ENCODE results near the gene FOXO1. TPM values are rescaled to one million over a fixed set of nuclear protein-coding genes. Genes with fewer than 3 reads are reported as not detected.

The FOXO1 gene
- total RNA-seq, 2 experiments from 2014 or later, result 29.2 to 42.1 TPM

DNA sequence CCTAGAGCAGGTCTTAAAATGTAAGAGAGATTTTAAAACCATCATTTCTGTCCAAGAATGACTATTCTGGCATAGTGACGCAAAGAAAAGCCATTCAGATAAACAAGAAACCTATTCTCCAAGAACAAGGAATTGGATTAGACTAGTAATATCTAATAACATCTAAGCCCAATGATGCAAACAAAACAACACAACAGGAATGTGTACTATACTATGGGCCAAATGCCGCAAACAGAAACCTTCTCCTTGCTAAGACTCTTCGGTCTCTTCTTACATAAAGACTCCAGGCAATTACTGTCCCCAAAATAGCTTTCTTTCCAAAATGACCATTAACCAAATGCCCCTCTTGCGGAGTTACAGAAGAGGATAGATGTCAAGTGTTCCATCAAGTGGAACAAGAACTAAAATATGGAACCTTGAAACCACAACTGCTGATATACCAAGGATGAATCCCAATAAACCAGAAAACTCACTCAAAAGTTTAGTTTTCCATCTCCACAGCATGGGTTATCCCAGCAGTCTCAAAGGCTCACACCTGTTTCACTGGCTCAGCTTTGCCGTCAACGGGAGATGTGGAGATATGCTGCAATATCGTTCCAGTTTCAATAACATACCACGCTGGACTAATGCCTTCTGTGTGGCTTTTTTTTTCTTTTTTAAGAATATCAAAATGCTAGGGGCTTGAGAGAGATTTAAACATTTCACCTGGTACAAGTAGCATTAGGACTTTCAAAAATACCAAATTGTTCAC lies 76.2 kb downstream of the FOXO1 start:
- POLR2A ChIA-PET, result interaction anchor here (0.7 to 1.8 kb wide), 14 partner anchors 8 to 177 kb away, joined by 3 to 8 read pairs (median 4); no protein-coding TSS in a partner anchor
- Histone ChIP-seq H3K27ac (ENCODE audit: low read depth, low read length, poor library complexity, severe bottlenecking) (peak overlapping the region; percentile 92), H3K9me2 (ENCODE audit: insufficient read depth, low read length) (no peaks in the 10 kb centered on the region), H3K4me2 (ENCODE audit: low read length) (peak overlapping the region; percentile 98), H3K9me3 (ENCODE audit: low read length) (no peaks in the 10 kb centered on the region), H4K20me1 (ENCODE audit: insufficient read depth, low read length) (peaks cover 26% of the 10 kb centered on the region; the same call in 1 of the 2 replicates), H3K36me3 (ENCODE audit: insufficient read depth, low read length) (peaks cover 8% of the 10 kb centered on the region; the same call in 1 of the 2 replicates), H3K4me1 (ENCODE audit: insufficient read depth, low read length, poor library complexity, severe bottlenecking) (peaks cover 98% of the 10 kb centered on the region), H3K79me2 (ENCODE audit: insufficient read depth, low read depth, low read length) (peaks cover 97% of the 10 kb centered on the region), H2AFZ (ENCODE audit: low read length) (no peak overlapping the region), H3K4me3 (ENCODE audit: low read depth, low read length, poor library complexity, severe bottlenecking) (peak overlapping the region; percentile 63)
- no peak for DNase-seq (ENCODE audit: low spot score)
- TF ChIP-seq EZH2phosphoT487 (IDR thresholded peaks at IDR 0.05; ENCODE audit: borderline replicate concordance, low read depth, low read length), result no peak
- TF ChIP-seq, protein P1, sequence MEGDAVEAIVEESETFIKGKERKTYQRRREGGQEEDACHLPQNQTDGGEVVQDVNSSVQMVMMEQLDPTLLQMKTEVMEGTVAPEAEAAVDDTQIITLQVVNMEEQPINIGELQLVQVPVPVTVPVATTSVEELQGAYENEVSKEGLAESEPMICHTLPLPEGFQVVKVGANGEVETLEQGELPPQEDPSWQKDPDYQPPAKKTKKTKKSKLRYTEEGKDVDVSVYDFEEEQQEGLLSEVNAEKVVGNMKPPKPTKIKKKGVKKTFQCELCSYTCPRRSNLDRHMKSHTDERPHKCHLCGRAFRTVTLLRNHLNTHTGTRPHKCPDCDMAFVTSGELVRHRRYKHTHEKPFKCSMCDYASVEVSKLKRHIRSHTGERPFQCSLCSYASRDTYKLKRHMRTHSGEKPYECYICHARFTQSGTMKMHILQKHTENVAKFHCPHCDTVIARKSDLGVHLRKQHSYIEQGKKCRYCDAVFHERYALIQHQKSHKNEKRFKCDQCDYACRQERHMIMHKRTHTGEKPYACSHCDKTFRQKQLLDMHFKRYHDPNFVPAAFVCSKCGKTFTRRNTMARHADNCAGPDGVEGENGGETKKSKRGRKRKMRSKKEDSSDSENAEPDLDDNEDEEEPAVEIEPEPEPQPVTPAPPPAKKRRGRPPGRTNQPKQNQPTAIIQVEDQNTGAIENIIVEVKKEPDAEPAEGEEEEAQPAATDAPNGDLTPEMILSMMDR (conservative IDR thresholded peaks at IDR 0.05; ENCODE audit: low read length), result no peak
- CTCF ChIA-PET (ENCODE audit: unreplicated experiment), result interaction anchor here (0.6 to 1.0 kb wide), 2 partner anchors 9 to 91 kb away, joined by 3 to 6 read pairs; no protein-coding TSS in a partner anchor
- no TSS peak for BruUV-seq (replicated peaks)
- intact Hi-C loops (cut with micrococcal nuclease; ENCODE audit: unreplicated experiment), result no loop called here

- Histone ChIP-seq H3K36me3 (ENCODE audit: insufficient read depth, low read length) (peaks cover 16% of the 10 kb centered on the region), H3K9me3 (ENCODE audit: low read length) (no peaks in the 10 kb centered on the region), H3K9me2 (ENCODE audit: insufficient read depth, low read length) (no peaks in the 10 kb centered on the region), H2AFZ (ENCODE audit: low read length) (no peak overlapping the region), H3K4me2 (ENCODE audit: low read length) (peak overlapping the region; percentile 98), H3K4me1 (ENCODE audit: insufficient read depth, low read length, poor library complexity, severe bottlenecking) (peaks cover 97% of the 10 kb centered on the region), H3K79me2 (ENCODE audit: insufficient read depth, low read depth, low read length) (peaks cover 97% of the 10 kb centered on the region), H3K27ac (ENCODE audit: low read depth, low read length, poor library complexity, severe bottlenecking) (peak overlapping the region; percentile 92), H3K4me3 (ENCODE audit: low read depth, low read length, poor library complexity, severe bottlenecking) (peak overlapping the region; percentile 63), H4K20me1 (ENCODE audit: insufficient read depth, low read length) (peaks cover 22% of the 10 kb centered on the region; the same call in 1 of the 2 replicates)
- TSS peak; percentile 19 for BruUV-seq (replicated peaks)
- peak; percentile 97 for DNase-seq (ENCODE audit: low spot score)
- CTCF ChIA-PET (ENCODE audit: unreplicated experiment), result no interaction called here
- TF ChIP-seq, protein P1 (conservative IDR thresholded peaks at IDR 0.05; ENCODE audit: low read length), result no peak
- no peak for TF ChIP-seq EZH2phosphoT487 (IDR thresholded peaks at IDR 0.05; ENCODE audit: borderline replicate concordance, low read depth, low read length)
- POLR2A ChIA-PET, result interaction anchor here (0.6 to 1.6 kb wide), 9 partner anchors 8 to 150 kb away, joined by 3 to 8 read pairs (median 4); no protein-coding TSS in a partner anchor
- intact Hi-C loops (cut with micrococcal nuclease; ENCODE audit: unreplicated experiment), result loop anchor here (1.0 to 10.0 kb wide), 10 partner anchors 8 to 522 kb away; partner anchors contain the start of genes FOXO1 and MRPS31
Measured at GRCh38 chr13:40589285-40590109, 76.9 kb downstream of the FOXO1 start.
